ENCODE measurements around the gene APOF. TPM values are rescaled to one million over a fixed set of nuclear protein-coding genes. Genes with fewer than 3 reads are reported as not detected.

The APOF gene
- total and polyA plus RNA-seq, 9 of the 15 experiments (the other 6 are each of a cell fraction or from before 2014, with no cell fraction given), result 0.09 to 0.15 (median 0.12) TPM; not detected in 5

- POLR2A ChIA-PET, result interaction anchor here (0.9 to 19.4 kb wide), 6 partner anchors 19 to 94 kb away, joined by 3 to 274 read pairs (median 4); partner anchors contain the start of genes IL23A and PAN2
- H3K79me2 ChIP-seq (ENCODE audit: control insufficient read depth, insufficient read depth, low read length), result peaks cover 27% of the 10 kb centered on the region
- ATAC-seq (no peak), FAIRE-seq (no peak), DNase-seq (ENCODE audit: extremely low read depth in 1 of 4, low spot score in 3 of 4) (no peak)
- H4K20me1 ChIP-seq (replicated peaks; ENCODE audit: control insufficient read depth, insufficient read depth, low read length), result no peaks in the 10 kb centered on the region
- H3K36me3 ChIP-seq (ENCODE audit: control insufficient read depth, insufficient read depth, low read length), result no peaks in the 10 kb centered on the region
- CTCF ChIA-PET (ENCODE audit: low intra/inter-chr PET ratio), result no interaction called here
- intact Hi-C loops (cut with micrococcal nuclease), result loop anchor here (5.0 to 10.0 kb wide), 2 partner anchors 106 to 273 kb away; partner anchors contain the start of genes BAZ2A and SPRYD4
- no peaks in the 10 kb centered on the region for H3K27me3 ChIP-seq (ENCODE audit: control insufficient read depth in 2 of 2, insufficient read depth in 2 of 2, low read length in 2 of 2)
- no peaks in the 10 kb centered on the region for H3K9me1 ChIP-seq (ENCODE audit: control insufficient read depth, insufficient read depth, low read length)
- TF ChIP-seq RBFOX2 (IDR thresholded peaks at IDR 0.05; ENCODE audit: low read depth, low read length), result no peak
- peak; percentile 22; the same call in 1 of the 2 replicates for TF ChIP-seq TFAP4 (CRISPR knock-in tag; IDR thresholded peaks at IDR 0.05; ENCODE audit: borderline replicate concordance)
- no peak for TF ChIP-seq ETV6 (IDR thresholded peaks at IDR 0.05; ENCODE audit: borderline replicate concordance in 1 of 2, low read depth in 2 of 2, low read length in 1 of 2)
- 0 out of 2 replicates have a peak, but pooled peaks have one; percentile 53 for TF ChIP-seq ETV6 (CRISPR knock-in tag; IDR thresholded peaks at IDR 0.05; ENCODE audit: borderline replicate concordance)
- H3K27ac ChIP-seq (ENCODE audit: extremely low read depth, low read depth, low read length), result peak overlapping the region; percentile 73; the same call in 2 of the 3 replicates
- peaks cover 13 to 15% of the 10 kb centered on the region in 2 experiments for H3K4me1 ChIP-seq (replicated peaks in 1 of 2; ENCODE audit: control insufficient read depth in 2 of 2, insufficient read depth in 2 of 2, low read length in 2 of 2)
- H3K4me2 ChIP-seq (ENCODE audit: insufficient read depth, low read length), result peak overlapping the region; percentile 88
- peak overlapping the region; percentile 62 to 79 for H3K9ac ChIP-seq (ENCODE audit: insufficient read depth in 1 of 2, low read depth in 2 of 2, low read length in 2 of 2)
- H2AFZ ChIP-seq (ENCODE audit: low read depth, low read length), result peak overlapping the region; percentile 74; the same call in 1 of the 2 replicates
- WGBS (ENCODE audit: insufficient coverage, low coverage, missing lambda C conversion rate), result 52% methylated on average over 6 of the region's 8 CpGs
- in situ Hi-C loops (cut with MboI), result no loop called here
- H3K9me3 ChIP-seq (replicated peaks; ENCODE audit: control insufficient read depth, insufficient read depth, low read depth, low read length), result no peaks in the 10 kb centered on the region
- BruUV-seq (replicated peaks), result no TSS peak
- H3K4me3 ChIP-seq, result no peak overlapping the region
Measured at GRCh38 chr12:56361487-56362129, 1.0 kb downstream of the APOF start.

Data from K562 (cell line).